Thyroid gland (tissue), 4 donors: Measurements from ENCODE around the gene DYNLL1. TPM values are rescaled to one million over a fixed set of nuclear protein-coding genes. Genes with fewer than 3 reads are reported as not detected.

Experiments used
- DNase-seq, 2 donors: peaks; one replicate each; pipeline ENCODE4 v3.0.0-alpha.2; 2019
- H3K27ac ChIP-seq, 3 donors: fragments of 200-600 bp; sonication (generic); 1 replicate in 2 of 3; 2 replicates in 1 of 3; pipeline ENCODE4 v1.5.1; 2016 to 2019; ENCODE audit warnings: mild to moderate bottlenecking in 1 of 3, moderate library complexity in 1 of 3
- H3K27me3 ChIP-seq: fragments of 200-600 bp; sonication (generic); one replicate; pipeline ENCODE4 v1.5.1; 2019
- H3K36me3 ChIP-seq, 2 donors: fragments of 200-600 bp; sonication (generic); one replicate each; pipeline ENCODE4 v1.5.1; 2016 to 2019
- H3K4me1 ChIP-seq, 2 donors: fragments of 200-600 bp; sonication (generic); one replicate each; pipeline ENCODE4 v1.5.1; 2017 to 2019
- H3K4me3 ChIP-seq, 3 donors: fragments of 200-600 bp; sonication (generic); replicated peaks in 1 of 3; 1 replicate in 2 of 3; 2 replicates in 1 of 3; pipeline ENCODE4 v1.5.1; 2016; ENCODE audit warnings: mild to moderate bottlenecking in 1 of 3
- H3K9me3 ChIP-seq: fragments of 200-600 bp; sonication (generic); one replicate; pipeline ENCODE4 v1.5.1; 2017
- POLR2A ChIP-seq, 2 donors: fragments of 450-650 bp; IDR thresholded peaks; one replicate each; pipeline ENCODE4 v1.6.1; 2017; ENCODE audit warnings: antibody characterized with exemption in 2 of 2, mild to moderate bottlenecking in 2 of 2, moderate library complexity in 1 of 2
- WGBS, 2 donors: methylation state at CpG; one replicate each; pipeline ENCODE4 v1.1.5; 2017; 5-methylcytosine and 5-hydroxymethylcytosine counted together
- intact Hi-C: fragments of 100-400 bp; cut with DNase I; formaldehyde crosslinking; loops from one replicate; pipeline ENCODE4 v1.15.1; 2023
- total RNA-seq, 4 donors: library from RNA; depleted of rRNA; stranded (reverse); fragments of >200 nt; gene quantifications; one replicate each; pipeline ENCODE4 v1.2.3, GENCODE V29; 2016
- TF ChIP-seq, protein P1 (sequence below), 6 experiments: fragments of 200-600 bp in 3 of 6; fragments of 450-650 bp in 3 of 6; sonication (generic) in 3 of 6; IDR thresholded peaks; one replicate each; pipeline ENCODE4 v1.5.1; 2016 to 2019; ENCODE audit warnings: antibody characterized with exemption in 6 of 6, mild to moderate bottlenecking in 2 of 6, inconsistent platforms in 1 of 6, moderate library complexity in 1 of 6

The DYNLL1 gene
- total RNA-seq, 4 donors from 2014 or later = 128 to 265 (median 232) TPM

DNA sequence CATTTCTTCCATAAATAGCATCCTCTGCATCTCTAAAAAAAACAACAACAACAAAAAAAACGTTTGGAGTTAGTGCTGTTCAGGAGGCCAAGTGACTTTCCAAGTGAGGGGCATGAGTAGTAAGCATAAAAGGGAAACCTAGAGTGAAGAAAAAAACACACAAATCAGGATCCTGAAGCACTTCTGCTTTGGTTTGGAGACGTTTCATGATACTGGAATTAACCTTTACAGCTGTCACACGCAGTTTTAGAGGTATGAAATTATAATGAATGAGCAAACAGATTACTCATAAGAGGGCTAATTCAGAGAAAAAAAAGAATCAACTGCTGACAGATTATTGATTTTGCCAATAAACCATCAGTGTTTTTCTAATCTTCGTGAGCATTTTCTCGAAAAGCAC lies 30.2 kb upstream of the DYNLL1 start:
- no peaks in the 10 kb centered on the region for H3K9me3 ChIP-seq
- no peak overlapping the region for H3K27ac ChIP-seq
- no peak for DNase-seq
- no peak overlapping the region for H3K4me3 ChIP-seq
- TF ChIP-seq, protein P1, sequence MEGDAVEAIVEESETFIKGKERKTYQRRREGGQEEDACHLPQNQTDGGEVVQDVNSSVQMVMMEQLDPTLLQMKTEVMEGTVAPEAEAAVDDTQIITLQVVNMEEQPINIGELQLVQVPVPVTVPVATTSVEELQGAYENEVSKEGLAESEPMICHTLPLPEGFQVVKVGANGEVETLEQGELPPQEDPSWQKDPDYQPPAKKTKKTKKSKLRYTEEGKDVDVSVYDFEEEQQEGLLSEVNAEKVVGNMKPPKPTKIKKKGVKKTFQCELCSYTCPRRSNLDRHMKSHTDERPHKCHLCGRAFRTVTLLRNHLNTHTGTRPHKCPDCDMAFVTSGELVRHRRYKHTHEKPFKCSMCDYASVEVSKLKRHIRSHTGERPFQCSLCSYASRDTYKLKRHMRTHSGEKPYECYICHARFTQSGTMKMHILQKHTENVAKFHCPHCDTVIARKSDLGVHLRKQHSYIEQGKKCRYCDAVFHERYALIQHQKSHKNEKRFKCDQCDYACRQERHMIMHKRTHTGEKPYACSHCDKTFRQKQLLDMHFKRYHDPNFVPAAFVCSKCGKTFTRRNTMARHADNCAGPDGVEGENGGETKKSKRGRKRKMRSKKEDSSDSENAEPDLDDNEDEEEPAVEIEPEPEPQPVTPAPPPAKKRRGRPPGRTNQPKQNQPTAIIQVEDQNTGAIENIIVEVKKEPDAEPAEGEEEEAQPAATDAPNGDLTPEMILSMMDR (IDR thresholded peaks at IDR 0.05) = no peak
- no peak for TF ChIP-seq POLR2A (IDR thresholded peaks at IDR 0.05)
- intact Hi-C loops = no loop called here
- no peaks in the 10 kb centered on the region for H3K27me3 ChIP-seq
- 56 to 60% methylated on average over 5 of the region's 5 CpGs for WGBS, 2 donors
- H3K36me3 ChIP-seq = peaks cover 43 to 45% of the 10 kb centered on the region in 2 donors
- H3K4me1 ChIP-seq = peaks cover 11 to 12% of the 10 kb centered on the region in 2 donors

DNA sequence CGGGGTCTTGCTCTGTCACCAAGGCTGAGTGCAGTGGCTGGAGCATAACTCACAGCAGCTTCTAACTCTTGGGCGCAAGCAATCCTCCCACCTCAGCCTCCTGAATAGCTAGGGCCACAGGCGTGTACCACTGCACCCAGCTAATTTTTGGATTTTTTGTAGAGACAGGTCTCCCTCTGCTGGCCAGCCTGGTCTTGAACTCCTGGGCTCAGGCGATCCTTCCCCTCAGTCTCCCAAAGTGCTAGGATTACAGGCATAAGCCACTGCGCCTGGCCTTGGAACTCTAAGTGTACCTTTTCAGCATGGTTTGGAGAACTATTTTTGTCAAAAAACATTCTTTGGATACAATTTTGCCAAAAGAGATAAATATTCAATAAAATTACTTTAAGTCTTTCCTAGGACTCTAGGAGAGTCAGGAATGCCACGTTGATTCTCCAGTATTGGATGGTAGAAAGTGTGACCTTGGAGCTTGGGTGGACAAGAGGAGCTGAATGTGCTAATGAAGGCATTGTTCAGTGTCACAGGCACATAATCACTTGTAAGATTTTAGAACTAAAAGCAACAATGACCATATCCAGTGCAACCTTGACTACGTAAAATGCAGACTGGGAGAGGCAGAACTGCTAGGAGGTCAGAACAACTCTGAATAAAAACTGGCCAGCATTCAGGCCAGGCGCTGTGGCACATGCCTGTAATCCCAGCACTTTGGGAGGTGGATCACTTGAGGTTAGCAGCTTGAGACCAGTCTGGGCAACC lies 29.2 kb upstream of the DYNLL1 start:
- intact Hi-C loops = no loop called here
- Histone ChIP-seq H3K4me1 (peaks cover 11 to 12% of the 10 kb centered on the region in 2 donors), H3K9me3 (no peaks in the 10 kb centered on the region), H3K36me3 (peaks cover 36 to 37% of the 10 kb centered on the region in 2 donors), H3K4me3 (no peak overlapping the region), H3K27ac (no peak overlapping the region), H3K27me3 (no peaks in the 10 kb centered on the region)
- DNase-seq = peak; percentile 20
- TF ChIP-seq, protein P1 (IDR thresholded peaks at IDR 0.05) = peak in 3 of 6 experiments; percentile 23 to 46 (median 25)
- no peak for TF ChIP-seq POLR2A (IDR thresholded peaks at IDR 0.05)
- 74 to 77% methylated on average over 8 of the region's 8 CpGs for WGBS, 2 donors

DNA sequence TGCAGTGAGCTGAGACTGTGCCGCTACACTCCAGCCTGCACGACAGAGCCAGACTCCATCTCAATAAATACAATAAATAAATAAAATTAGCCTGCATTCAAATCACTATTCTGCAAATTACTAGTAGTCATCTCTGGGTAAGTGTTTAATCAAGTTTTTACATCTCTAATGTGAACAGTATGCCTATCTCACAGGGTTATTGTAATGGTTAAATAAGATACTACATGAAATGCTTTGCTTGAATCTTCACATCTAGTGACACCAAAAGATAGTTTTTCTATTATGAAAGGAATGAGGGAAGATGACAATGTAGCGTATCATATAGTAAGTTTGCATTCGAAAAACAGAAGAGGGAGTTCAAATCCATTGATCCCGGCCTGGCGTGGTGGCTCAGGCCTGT lies 28.5 kb upstream of the DYNLL1 start:
- Histone ChIP-seq H3K27me3 (no peaks in the 10 kb centered on the region), H3K4me1 (peaks cover 11 to 12% of the 10 kb centered on the region in 2 donors), H3K9me3 (no peaks in the 10 kb centered on the region), H3K4me3 (no peak overlapping the region), H3K27ac (no peak overlapping the region), H3K36me3 (peaks cover 30% of the 10 kb centered on the region in 2 donors)
- intact Hi-C loops = no loop called here
- no peak for DNase-seq
- TF ChIP-seq, protein P1 (IDR thresholded peaks at IDR 0.05) = no peak
- no peak for TF ChIP-seq POLR2A (IDR thresholded peaks at IDR 0.05)
- WGBS, 2 donors = 93 to 95% methylated on average over 6 of the region's 6 CpGs

DNA sequence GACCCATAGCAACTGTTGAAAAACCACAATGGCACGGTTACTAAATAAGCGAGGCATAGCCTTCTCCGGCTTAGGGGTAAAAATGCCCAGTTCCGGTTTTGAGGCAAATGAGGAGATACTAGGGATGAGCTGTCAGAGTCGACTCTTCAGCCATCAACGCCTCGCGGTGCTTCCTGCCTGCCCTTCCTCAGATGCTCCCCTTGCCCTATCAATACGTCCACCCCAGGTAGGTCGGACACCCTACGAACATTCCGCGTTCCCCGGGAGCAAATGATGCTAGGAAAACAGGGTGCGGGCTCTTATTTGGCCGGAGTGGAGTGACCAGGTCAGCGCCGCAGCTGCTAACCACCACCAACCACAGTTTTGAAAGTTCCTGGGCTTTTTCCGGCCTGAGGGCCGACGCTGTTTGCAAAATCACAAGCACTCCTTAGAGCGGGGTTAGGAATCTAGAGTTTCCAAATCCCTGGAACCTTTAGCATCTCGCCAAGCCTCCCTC lies 27.5 kb upstream of the DYNLL1 start:
- no peaks in the 10 kb centered on the region for H3K9me3 ChIP-seq
- DNase-seq = peak; percentile 41 to 50
- peaks cover 11 to 12% of the 10 kb centered on the region in 2 donors for H3K4me1 ChIP-seq
- TF ChIP-seq POLR2A (IDR thresholded peaks at IDR 0.05) = no peak
- TF ChIP-seq, protein P1 (IDR thresholded peaks at IDR 0.05) = no peak
- no peaks in the 10 kb centered on the region for H3K27me3 ChIP-seq
- peaks cover 20 to 21% of the 10 kb centered on the region in 2 donors for H3K36me3 ChIP-seq
- H3K27ac ChIP-seq = peak overlapping the region; percentile 80 to 88 (median 86)
- intact Hi-C loops = no loop called here
- peak overlapping the region; percentile 6 to 91 (median 87) for H3K4me3 ChIP-seq
- 2% methylated on average over 19 to 23 of the region's 23 CpGs for WGBS, 2 donors

DNA sequence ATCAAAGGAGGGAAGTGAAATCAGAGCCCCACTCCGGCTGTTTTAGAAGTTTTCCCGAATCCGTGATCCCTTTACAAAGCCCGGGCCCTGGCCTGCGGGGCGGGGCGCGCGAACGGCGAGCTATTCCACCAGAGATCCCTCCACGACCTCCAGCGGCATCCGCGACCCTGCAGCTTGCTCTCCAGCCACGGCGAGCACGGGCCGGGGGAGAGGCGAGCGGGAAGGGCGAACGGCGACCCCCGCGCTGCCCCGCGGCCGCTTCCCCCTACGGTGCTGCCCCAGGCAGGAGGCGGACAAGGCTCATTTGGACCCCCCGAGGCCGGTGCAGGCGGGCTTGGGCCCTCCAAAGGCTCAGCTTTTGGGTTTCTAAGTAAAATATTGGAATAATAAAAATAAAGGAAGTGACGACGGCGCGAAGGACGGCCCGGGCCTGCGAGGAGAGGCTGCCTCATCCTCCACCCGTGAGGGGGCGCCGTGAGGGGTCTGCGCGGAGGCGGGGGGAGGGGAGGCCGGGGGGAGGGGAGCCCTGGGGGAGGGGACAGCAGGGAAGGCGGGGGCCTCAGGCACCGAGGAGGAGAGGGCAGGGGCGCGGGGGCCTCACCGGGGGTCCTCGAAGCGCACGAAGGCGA lies 27.0 kb upstream of the DYNLL1 start:
- Histone ChIP-seq H3K27ac (peak overlapping the region; percentile 80 to 88 (median 86)), H3K9me3 (no peaks in the 10 kb centered on the region), H3K4me3 (peak overlapping the region; percentile 63 to 91 (median 87)), H3K27me3 (no peaks in the 10 kb centered on the region), H3K36me3 (peaks cover 15% of the 10 kb centered on the region in 2 donors), H3K4me1 (peaks cover 11 to 12% of the 10 kb centered on the region in 2 donors)
- 1 to 2% methylated on average over 18 to 34 of the region's 57 CpGs for WGBS, 2 donors
- no peak for TF ChIP-seq POLR2A (IDR thresholded peaks at IDR 0.05)
- TF ChIP-seq, protein P1 (IDR thresholded peaks at IDR 0.05) = no peak
- DNase-seq = peak; percentile 28 to 38
- intact Hi-C loops = no loop called here
